AG04449 (cell line): ENCODE data around the gene MTG2.

Experiments used
- CTCF ChIA-PET: fragments of 350-600 bp; formaldehyde crosslinking; extraction: SDS; loops from one replicate; lab custom pipeline; 2021; ENCODE audit warnings: antibody characterized with exemption; lab: Yijun Ruan, JAX
- POLR2A ChIA-PET: fragments of 400-600, 350-600 bp; formaldehyde crosslinking; extraction: SDS; loops from one replicate; lab custom pipeline; 2020; ENCODE audit warnings: antibody characterized with exemption, inconsistent platforms; lab: Yijun Ruan, JAX
- DNase-seq: peaks from one replicate; pipeline ENCODE4 v3.0.0-alpha.2; 2010; ENCODE audit warnings: low read depth, low spot score
- H3K4me3 ChIP-seq: 2 replicates; pipeline ENCODE4 v1.5.1; 2011; ENCODE audit warnings: low read depth, mild to moderate bottlenecking, control low read depth, low read length
- TF ChIP-seq, protein P1 (sequence below): IDR thresholded peaks from one replicate; pipeline ENCODE4 v1.5.1; 2011; ENCODE audit warnings: mild to moderate bottlenecking, moderate library complexity, low read length, control low read depth, inconsistent platforms; ENCODE audit not compliant: insufficient read depth; ENCODE audit errors: missing control alignments

The MTG2 gene

DNA sequence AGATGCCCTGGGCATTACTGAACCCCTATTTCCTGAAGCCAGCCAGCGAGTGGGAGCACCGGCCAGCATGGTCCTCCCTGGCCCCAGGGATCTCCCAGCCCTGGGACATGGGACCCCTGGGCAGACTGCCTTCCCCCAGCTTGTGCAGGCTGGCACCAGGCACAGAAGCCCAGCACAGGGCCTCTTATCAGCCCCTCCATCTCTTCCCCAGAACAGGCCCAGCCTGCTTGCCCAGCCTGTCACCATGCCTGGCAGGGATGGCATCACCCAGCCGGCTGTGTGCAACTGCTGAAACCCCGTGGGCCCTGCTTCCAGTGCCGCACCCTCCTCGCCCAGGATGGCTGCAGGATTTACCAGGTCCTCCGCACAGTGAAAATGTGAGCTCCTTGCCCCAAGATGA is 49.4 kb downstream of the MTG2 start:
- H3K4me3 ChIP-seq, result no peak overlapping the region
- POLR2A ChIA-PET, result no interaction called here
- DNase-seq, result no peak
- CTCF ChIA-PET, result no interaction called here
- TF ChIP-seq, protein P1, sequence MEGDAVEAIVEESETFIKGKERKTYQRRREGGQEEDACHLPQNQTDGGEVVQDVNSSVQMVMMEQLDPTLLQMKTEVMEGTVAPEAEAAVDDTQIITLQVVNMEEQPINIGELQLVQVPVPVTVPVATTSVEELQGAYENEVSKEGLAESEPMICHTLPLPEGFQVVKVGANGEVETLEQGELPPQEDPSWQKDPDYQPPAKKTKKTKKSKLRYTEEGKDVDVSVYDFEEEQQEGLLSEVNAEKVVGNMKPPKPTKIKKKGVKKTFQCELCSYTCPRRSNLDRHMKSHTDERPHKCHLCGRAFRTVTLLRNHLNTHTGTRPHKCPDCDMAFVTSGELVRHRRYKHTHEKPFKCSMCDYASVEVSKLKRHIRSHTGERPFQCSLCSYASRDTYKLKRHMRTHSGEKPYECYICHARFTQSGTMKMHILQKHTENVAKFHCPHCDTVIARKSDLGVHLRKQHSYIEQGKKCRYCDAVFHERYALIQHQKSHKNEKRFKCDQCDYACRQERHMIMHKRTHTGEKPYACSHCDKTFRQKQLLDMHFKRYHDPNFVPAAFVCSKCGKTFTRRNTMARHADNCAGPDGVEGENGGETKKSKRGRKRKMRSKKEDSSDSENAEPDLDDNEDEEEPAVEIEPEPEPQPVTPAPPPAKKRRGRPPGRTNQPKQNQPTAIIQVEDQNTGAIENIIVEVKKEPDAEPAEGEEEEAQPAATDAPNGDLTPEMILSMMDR, result no peak

DNA sequence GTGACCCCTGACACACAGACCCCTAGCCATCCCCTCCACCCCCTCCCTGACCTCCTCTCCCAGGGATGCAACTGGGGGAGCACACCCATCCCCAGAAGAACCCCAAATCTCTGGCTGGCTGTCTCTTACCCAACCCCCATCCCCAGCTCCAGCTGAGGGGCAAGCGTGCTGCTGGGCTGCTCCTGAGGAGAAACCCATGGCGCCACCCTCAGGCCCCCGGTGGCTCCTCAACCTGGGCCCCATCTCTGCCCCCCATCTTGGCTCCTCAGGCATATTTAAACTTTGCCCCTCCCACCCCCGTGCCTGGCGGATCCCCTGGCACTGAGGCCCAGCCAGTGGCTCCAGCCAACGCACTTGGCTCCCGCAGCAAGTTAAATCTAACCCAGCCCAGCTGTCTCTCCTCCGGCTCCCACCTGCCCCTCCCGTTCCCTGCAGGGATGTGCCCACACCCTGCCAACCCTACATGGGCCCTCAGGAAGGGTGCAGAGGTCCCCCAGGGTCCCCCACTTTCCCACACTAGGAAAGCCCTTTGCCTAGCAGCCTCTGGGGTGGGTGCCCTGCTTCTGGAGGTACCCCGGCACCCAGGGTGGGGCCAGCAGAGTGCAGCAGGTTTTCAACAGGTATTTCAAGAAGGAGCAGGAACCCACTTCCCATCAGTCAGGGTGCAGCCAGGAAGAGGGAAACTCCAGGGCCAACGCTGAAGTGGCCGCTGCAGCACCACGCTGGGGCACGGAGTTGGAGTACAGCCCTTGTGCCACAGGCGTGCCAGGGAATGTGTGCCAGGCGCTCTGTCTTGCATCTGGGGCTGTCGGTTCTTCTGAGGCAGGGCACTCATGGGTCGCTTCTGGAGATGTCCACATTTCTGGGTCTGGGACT is 50.2 kb downstream of the MTG2 start:
- CTCF ChIA-PET, result no interaction called here
- DNase-seq, result no peak
- POLR2A ChIA-PET, result no interaction called here
- TF ChIP-seq, protein P1, result no peak
- no peak overlapping the region for H3K4me3 ChIP-seq

- H3K4me3 ChIP-seq, result no peak overlapping the region
- TF ChIP-seq, protein P1, result no peak
- ChIA-PET CTCF (no interaction called here), POLR2A (no interaction called here)
- no peak for DNase-seq
Observed at GRCh38 chr20:62233684-62234083, 50.9 kb downstream of the MTG2 start.

- TF ChIP-seq, protein P1, result no peak
- H3K4me3 ChIP-seq, result no peak overlapping the region
- no peak for DNase-seq
- POLR2A ChIA-PET, result no interaction called here
- CTCF ChIA-PET, result interaction anchor here (1.1 kb wide), 1 partner anchor 22 kb away, joined by 3 read pairs; no protein-coding TSS in a partner anchor
Observed at GRCh38 chr20:62234339-62234738, 51.5 kb downstream of the MTG2 start.

DNA sequence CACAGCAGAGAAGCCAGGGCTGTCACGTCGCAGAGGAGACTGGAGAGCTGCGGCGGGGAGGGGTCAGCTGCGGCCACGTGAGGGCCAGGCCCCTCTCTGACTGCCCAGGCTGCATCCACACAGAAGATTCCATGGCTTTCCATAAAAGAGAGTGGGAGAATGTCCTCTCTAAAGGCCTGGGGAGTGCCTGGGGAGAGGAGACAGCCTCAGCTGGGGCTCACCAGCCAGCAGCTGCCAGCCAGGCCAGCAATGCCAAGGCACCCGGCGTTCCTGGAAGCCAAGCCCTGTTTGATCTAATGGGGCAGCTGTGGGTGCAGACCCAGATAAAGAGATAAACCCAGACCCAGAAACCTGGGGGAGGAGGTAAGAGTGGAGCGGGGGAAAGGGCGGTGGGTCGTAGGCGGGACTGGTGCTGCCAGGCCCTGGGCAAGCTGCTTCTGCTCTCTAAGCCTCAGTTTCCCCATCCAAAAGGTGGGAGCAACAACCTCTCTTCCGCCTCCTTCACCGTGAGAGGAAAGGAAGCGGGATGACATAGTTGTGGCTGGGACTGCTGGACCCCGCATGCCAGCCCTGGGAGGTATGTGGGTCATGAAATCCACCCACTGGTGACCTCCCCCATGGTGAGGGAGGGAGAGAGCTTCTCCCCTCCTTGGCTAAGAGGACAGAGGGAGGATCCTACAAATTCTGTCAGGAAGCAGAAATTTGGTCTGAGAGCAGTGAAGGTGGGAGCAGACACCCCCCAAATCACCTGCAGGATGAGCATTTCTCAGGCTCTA is 52.4 kb downstream of the MTG2 start:
- POLR2A ChIA-PET, result no interaction called here
- TF ChIP-seq, protein P1, result no peak
- CTCF ChIA-PET, result interaction anchor here (1.1 kb wide), 1 partner anchor 23 kb away, joined by 3 read pairs; no protein-coding TSS in a partner anchor
- H3K4me3 ChIP-seq, result no peak overlapping the region
- no peak for DNase-seq

DNA sequence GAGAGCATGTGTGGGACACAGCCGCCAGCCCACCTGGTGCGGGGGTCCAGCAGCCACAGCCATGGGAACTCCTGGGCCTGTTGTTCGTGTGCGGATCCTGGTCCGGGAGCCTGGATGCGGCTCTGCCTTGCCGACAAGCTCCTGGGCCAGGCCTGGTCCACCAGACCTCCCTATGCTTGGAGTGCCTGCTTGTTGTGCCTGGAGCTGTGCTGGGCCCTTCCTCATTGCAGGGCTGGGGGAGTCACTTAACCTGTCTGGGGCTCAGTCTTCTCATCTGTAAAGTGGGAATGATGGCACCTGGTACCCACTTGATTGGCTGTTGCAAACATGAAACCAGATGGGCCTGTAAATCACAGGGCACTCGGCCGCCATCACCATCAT is 52.9 kb downstream of the MTG2 start:
- ChIA-PET CTCF (interaction anchor here (1.4 kb wide), 1 partner anchor 10 kb away, joined by 3 read pairs; no protein-coding TSS in a partner anchor), POLR2A (no interaction called here)
- no peak overlapping the region for H3K4me3 ChIP-seq
- DNase-seq, result no peak
- TF ChIP-seq, protein P1, result no peak
